Effector CD8-positive, alpha-beta T cell (primary cell): ENCODE measurements around the gene FOXA1.

ENCODE experiments used
- DNase-seq: peaks from one replicate; lab custom pipeline; 2025; lab: John Stamatoyannopoulos, UW
- total RNA-seq, 4 experiments: gene quantifications; one replicate each; lab custom pipeline; 2026; lab: John Stamatoyannopoulos, UW

Gene FOXA1
- total RNA-seq: 0 to 0.54 (median 0.13) reads per million in 4 experiments

GRCh38 chr14:37594971-37595808, at the start of gene FOXA1, which contains the start of gene TTC6:
Gene FOXA1, minus strand, starts transcription at chr14:37595249. Its CDS starts 277 bp downstream, at chr14:37594972.
Gene TTC6, plus strand, starts transcription at chr14:37595629. Its CDS starts 26,436 bp downstream, at chr14:37622065.
- DNase-seq: no peak

GRCh38 chr14:37643701-37644100, 48.7 kb upstream of the FOXA1 start:
- no peak for DNase-seq

GRCh38 chr14:37642125-37642524, 47.1 kb upstream of the FOXA1 start:
- no peak for DNase-seq

- no peak for DNase-seq
Observed at GRCh38 chr14:37641117-37641516, 46.1 kb upstream of the FOXA1 start.

GRCh38 chr14:37638599-37638998, 43.5 kb upstream of the FOXA1 start:
- DNase-seq: no peak

GRCh38 chr14:37637341-37637740, 42.3 kb upstream of the FOXA1 start:
- no peak for DNase-seq

GRCh38 chr14:37625597-37626595, 30.8 kb upstream of the FOXA1 start:
- DNase-seq: no peak

- no peak for DNase-seq
Observed at GRCh38 chr14:37623971-37624370, 28.9 kb upstream of the FOXA1 start.

- no peak for DNase-seq
Observed at GRCh38 chr14:37623426-37623951, 28.4 kb upstream of the FOXA1 start.

GRCh38 chr14:37622231-37622923, 27.3 kb upstream of the FOXA1 start:
- DNase-seq: no peak

- DNase-seq: no peak
Observed at GRCh38 chr14:37620856-37621255, 25.8 kb upstream of the FOXA1 start.

GRCh38 chr14:37618498-37619028, 23.5 kb upstream of the FOXA1 start:
- DNase-seq: no peak

- no peak for DNase-seq
Observed at GRCh38 chr14:37617864-37618365, 22.9 kb upstream of the FOXA1 start.

- DNase-seq: no peak
Observed at GRCh38 chr14:37616853-37617252, 21.8 kb upstream of the FOXA1 start.

- no peak for DNase-seq
Observed at GRCh38 chr14:37615582-37616289, 20.7 kb upstream of the FOXA1 start.

GRCh38 chr14:37610945-37611523, 16.0 kb upstream of the FOXA1 start:
- DNase-seq: no peak

GRCh38 chr14:37608649-37609048, 13.6 kb upstream of the FOXA1 start:
- DNase-seq: no peak

- DNase-seq: no peak
Observed at GRCh38 chr14:37606678-37607077, 11.6 kb upstream of the FOXA1 start.

- DNase-seq: no peak
Observed at GRCh38 chr14:37603688-37604251, 8.7 kb upstream of the FOXA1 start.
